ENCODE data around the gene HAO1.

The HAO1 gene

GRCh38 chr20:7856756-7857155 is 83.5 kb downstream of the HAO1 start:
- Histone ChIP-seq H2BK120ac (ENCODE audit: insufficient read depth, low read length, poor library complexity) (no peak overlapping the region), H3K27ac (ENCODE audit: low read depth, low read length) (no peak overlapping the region), H3K23ac (ENCODE audit: low read length) (no peak overlapping the region), H2BK12ac (ENCODE audit: low read length) (no peak overlapping the region), H3K79me1 (ENCODE audit: low read length) (no peaks in the 10 kb centered on the region), H3K14ac (ENCODE audit: low read length) (no peak overlapping the region), H3K4me1 (ENCODE audit: control insufficient read depth in 1 of 2, insufficient read depth in 2 of 2, low read length in 2 of 2) (no peaks in the 10 kb centered on the region), H4K8ac (ENCODE audit: low read depth, low read length) (no peak overlapping the region), H3K4me3 (ENCODE audit: low read depth, low read length) (no peak overlapping the region), H3K36me3 (ENCODE audit: control insufficient read depth in 1 of 2, insufficient read depth in 2 of 2, low read length in 2 of 2) (no peaks in the 10 kb centered on the region), H3K18ac (ENCODE audit: low read length) (no peak overlapping the region), H3K4me2 (ENCODE audit: low read length) (no peak overlapping the region), H4K12ac (ENCODE audit: low read depth, low read length) (no peak overlapping the region), H4K91ac (ENCODE audit: low read depth, low read length) (no peak overlapping the region), H2AFZ (ENCODE audit: insufficient read depth, low read length, poor library complexity) (no peak overlapping the region), H2BK5ac (ENCODE audit: low read depth, low read length, poor library complexity) (no peak overlapping the region), H3K4ac (ENCODE audit: low read depth, low read length) (no peak overlapping the region), H3K79me2 (ENCODE audit: control insufficient read depth, insufficient read depth, low read length, poor library complexity) (no peaks in the 10 kb centered on the region), H3K27me3 (ENCODE audit: insufficient read depth, low read length) (no peaks in the 10 kb centered on the region), H2AK5ac (ENCODE audit: low read length) (no peak overlapping the region), H3K9ac (ENCODE audit: low read length) (no peak overlapping the region), H3K9me3 (ENCODE audit: insufficient read depth, low read depth, low read length) (no peaks in the 10 kb centered on the region)
- DNase-seq: no peak
- WGBS (ENCODE audit: extremely low coverage, insufficient coverage, insufficient read length): no CpG with 5 or more reads among the region's 2 CpGs

GRCh38 chr20:7855545-7855944 is 84.7 kb downstream of the HAO1 start:
- H3K27ac ChIP-seq (ENCODE audit: low read depth, low read length): no peak overlapping the region
- no peak overlapping the region for H4K12ac ChIP-seq (ENCODE audit: low read depth, low read length)
- H2AK5ac ChIP-seq (ENCODE audit: low read length): no peak overlapping the region
- H3K9ac ChIP-seq (ENCODE audit: low read length): no peak overlapping the region
- H2BK120ac ChIP-seq (ENCODE audit: insufficient read depth, low read length, poor library complexity): no peak overlapping the region
- H3K4me1 ChIP-seq (ENCODE audit: control insufficient read depth in 1 of 2, insufficient read depth in 2 of 2, low read length in 2 of 2): no peaks in the 10 kb centered on the region
- no peak overlapping the region for H2BK5ac ChIP-seq (ENCODE audit: low read depth, low read length, poor library complexity)
- H3K18ac ChIP-seq (ENCODE audit: low read length): no peak overlapping the region
- no peaks in the 10 kb centered on the region for H3K79me2 ChIP-seq (ENCODE audit: control insufficient read depth, insufficient read depth, low read length, poor library complexity)
- no peak overlapping the region for H3K4me2 ChIP-seq (ENCODE audit: low read length)
- no peaks in the 10 kb centered on the region for H3K36me3 ChIP-seq (ENCODE audit: control insufficient read depth in 1 of 2, insufficient read depth in 2 of 2, low read length in 2 of 2)
- H3K27me3 ChIP-seq (ENCODE audit: insufficient read depth, low read length): no peaks in the 10 kb centered on the region
- no peak overlapping the region for H4K91ac ChIP-seq (ENCODE audit: low read depth, low read length)
- no peak overlapping the region for H3K4ac ChIP-seq (ENCODE audit: low read depth, low read length)
- H2AFZ ChIP-seq (ENCODE audit: insufficient read depth, low read length, poor library complexity): no peak overlapping the region
- H3K79me1 ChIP-seq (ENCODE audit: low read length): no peaks in the 10 kb centered on the region
- H2BK12ac ChIP-seq (ENCODE audit: low read length): no peak overlapping the region
- no peak overlapping the region for H4K8ac ChIP-seq (ENCODE audit: low read depth, low read length)
- DNase-seq: no peak
- no CpG with 5 or more reads among the region's 1 CpG for WGBS (ENCODE audit: extremely low coverage, insufficient coverage, insufficient read length)
- no peak overlapping the region for H3K23ac ChIP-seq (ENCODE audit: low read length)
- H3K14ac ChIP-seq (ENCODE audit: low read length): no peak overlapping the region
- H3K4me3 ChIP-seq (ENCODE audit: low read depth, low read length): no peak overlapping the region
- H3K9me3 ChIP-seq (ENCODE audit: insufficient read depth, low read depth, low read length): no peaks in the 10 kb centered on the region

GRCh38 chr20:7853493-7853892 is 86.8 kb downstream of the HAO1 start:
- no peaks in the 10 kb centered on the region for H3K79me1 ChIP-seq (ENCODE audit: low read length)
- DNase-seq: no peak
- H3K4me3 ChIP-seq (ENCODE audit: low read depth, low read length): no peak overlapping the region

GRCh38 chr20:7850775-7851490 is 89.3 kb downstream of the HAO1 start:
- Histone ChIP-seq H2AFZ (ENCODE audit: insufficient read depth, low read length, poor library complexity) (no peak overlapping the region), H3K79me1 (ENCODE audit: low read length) (no peaks in the 10 kb centered on the region), H4K12ac (ENCODE audit: low read depth, low read length) (no peak overlapping the region), H2AK5ac (ENCODE audit: low read length) (no peak overlapping the region), H3K36me3 (ENCODE audit: control insufficient read depth in 1 of 2, insufficient read depth in 2 of 2, low read length in 2 of 2) (no peaks in the 10 kb centered on the region), H3K9ac (ENCODE audit: low read length) (no peak overlapping the region), H3K4me2 (ENCODE audit: low read length) (no peak overlapping the region), H2BK12ac (ENCODE audit: low read length) (no peak overlapping the region), H2BK120ac (ENCODE audit: insufficient read depth, low read length, poor library complexity) (no peak overlapping the region), H2BK5ac (ENCODE audit: low read depth, low read length, poor library complexity) (no peak overlapping the region), H3K14ac (ENCODE audit: low read length) (no peak overlapping the region), H3K27me3 (ENCODE audit: insufficient read depth, low read length) (no peaks in the 10 kb centered on the region), H3K9me3 (ENCODE audit: insufficient read depth, low read depth, low read length) (no peaks in the 10 kb centered on the region), H3K79me2 (ENCODE audit: control insufficient read depth, insufficient read depth, low read length, poor library complexity) (no peaks in the 10 kb centered on the region), H3K27ac (ENCODE audit: low read depth, low read length) (no peak overlapping the region), H4K8ac (ENCODE audit: low read depth, low read length) (no peak overlapping the region), H3K23ac (ENCODE audit: low read length) (no peak overlapping the region), H3K18ac (ENCODE audit: low read length) (no peak overlapping the region), H3K4me1 (ENCODE audit: control insufficient read depth in 1 of 2, insufficient read depth in 2 of 2, low read length in 2 of 2) (peaks cover 3% of the 10 kb centered on the region in 2 experiments), H4K91ac (ENCODE audit: low read depth, low read length) (no peak overlapping the region), H3K4me3 (ENCODE audit: low read depth, low read length) (no peak overlapping the region), H3K4ac (ENCODE audit: low read depth, low read length) (no peak overlapping the region)
- DNase-seq: no peak
- no CpG with 5 or more reads among the region's 7 CpGs for WGBS (ENCODE audit: extremely low coverage, insufficient coverage, insufficient read length)

More at GRCh38 chr20:7853493-7853892, 86.8 kb downstream of the HAO1 start:
- Histone ChIP-seq H3K9ac (ENCODE audit: low read length) (no peak overlapping the region), H3K27ac (ENCODE audit: low read depth, low read length) (no peak overlapping the region), H2AFZ (ENCODE audit: insufficient read depth, low read length, poor library complexity) (no peak overlapping the region), H4K91ac (ENCODE audit: low read depth, low read length) (no peak overlapping the region), H2BK5ac (ENCODE audit: low read depth, low read length, poor library complexity) (no peak overlapping the region), H3K4me2 (ENCODE audit: low read length) (no peak overlapping the region), H3K23ac (ENCODE audit: low read length) (no peak overlapping the region), H3K14ac (ENCODE audit: low read length) (no peak overlapping the region), H2AK5ac (ENCODE audit: low read length) (no peak overlapping the region), H3K4ac (ENCODE audit: low read depth, low read length) (no peak overlapping the region), H2BK120ac (ENCODE audit: insufficient read depth, low read length, poor library complexity) (no peak overlapping the region), H3K18ac (ENCODE audit: low read length) (no peak overlapping the region), H3K4me1 (ENCODE audit: control insufficient read depth in 1 of 2, insufficient read depth in 2 of 2, low read length in 2 of 2) (no peaks in the 10 kb centered on the region), H4K12ac (ENCODE audit: low read depth, low read length) (no peak overlapping the region), H4K8ac (ENCODE audit: low read depth, low read length) (no peak overlapping the region), H2BK12ac (ENCODE audit: low read length) (no peak overlapping the region), H3K79me2 (ENCODE audit: control insufficient read depth, insufficient read depth, low read length, poor library complexity) (no peaks in the 10 kb centered on the region), H3K9me3 (ENCODE audit: insufficient read depth, low read depth, low read length) (no peaks in the 10 kb centered on the region), H3K27me3 (ENCODE audit: insufficient read depth, low read length) (no peaks in the 10 kb centered on the region), H3K36me3 (ENCODE audit: control insufficient read depth in 1 of 2, insufficient read depth in 2 of 2, low read length in 2 of 2) (no peaks in the 10 kb centered on the region)

Measured in trophoblast cell (in vitro differentiated cells and primary cell).